ENCODE results near the gene STAM.

Gene STAM

DNA sequence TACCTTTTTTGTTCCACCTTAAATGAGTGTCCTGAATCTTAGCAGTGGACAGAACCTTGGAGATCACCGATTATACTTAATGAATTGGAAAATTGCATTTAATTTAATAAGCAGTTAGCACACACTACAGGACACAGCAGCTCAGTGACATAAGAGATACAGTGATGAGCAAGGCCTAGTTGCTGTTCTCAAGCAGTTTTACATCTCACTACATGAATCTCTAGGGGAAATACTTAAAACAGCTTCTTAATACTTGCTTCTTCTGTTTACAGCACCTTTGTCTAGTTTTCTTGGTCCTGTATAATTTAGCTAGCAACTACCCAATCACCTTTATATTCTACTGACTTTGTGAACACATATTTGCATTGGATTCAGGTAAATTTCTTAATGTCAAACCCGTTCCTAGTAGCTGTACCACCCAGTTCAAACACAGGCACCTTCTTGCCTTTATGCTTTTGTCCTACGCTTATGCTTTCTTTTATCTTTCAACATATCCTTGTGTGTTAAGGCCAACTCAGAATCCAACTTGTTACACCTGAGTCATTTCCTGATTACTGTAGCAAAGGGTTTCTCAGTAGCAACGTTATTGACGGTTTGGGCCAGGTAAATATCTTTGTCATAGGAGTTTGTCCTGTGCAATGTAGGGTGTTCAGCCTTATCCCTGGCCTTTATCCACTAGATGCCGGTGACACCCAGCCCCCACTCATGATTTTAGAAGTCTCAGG is 1.8 kb downstream of the STAM start:
- DNase-seq (ENCODE audit: extremely low read depth in 1 of 2, low read depth in 1 of 2) = no peak

DNA sequence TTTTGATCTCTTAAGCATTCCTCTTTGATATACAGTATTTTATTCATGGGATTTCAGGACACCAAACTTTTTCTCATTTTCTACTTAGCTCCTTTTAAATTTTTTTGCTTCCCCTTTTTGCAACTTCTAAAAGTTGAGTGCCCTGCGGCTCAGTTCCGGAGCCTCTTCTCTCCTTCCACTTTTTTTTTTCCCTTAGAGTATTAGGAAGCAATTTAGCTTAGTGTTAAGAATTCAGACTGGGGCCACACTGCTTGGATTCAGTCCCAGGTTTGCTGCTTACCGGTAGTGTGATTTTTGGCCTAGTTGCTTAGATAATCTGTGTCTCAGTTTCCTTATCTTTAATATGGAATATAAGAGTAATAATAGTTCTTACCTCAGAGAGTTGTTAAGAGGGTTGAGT is 3.4 kb downstream of the STAM start:
- no peak for DNase-seq (ENCODE audit: extremely low read depth in 1 of 2, low read depth in 1 of 2)

GRCh38 chr10:17648243-17649035 is 4.5 kb downstream of the STAM start:
- peak; percentile 26 to 27 for DNase-seq (ENCODE audit: extremely low read depth in 1 of 2, low read depth in 1 of 2)

DNA sequence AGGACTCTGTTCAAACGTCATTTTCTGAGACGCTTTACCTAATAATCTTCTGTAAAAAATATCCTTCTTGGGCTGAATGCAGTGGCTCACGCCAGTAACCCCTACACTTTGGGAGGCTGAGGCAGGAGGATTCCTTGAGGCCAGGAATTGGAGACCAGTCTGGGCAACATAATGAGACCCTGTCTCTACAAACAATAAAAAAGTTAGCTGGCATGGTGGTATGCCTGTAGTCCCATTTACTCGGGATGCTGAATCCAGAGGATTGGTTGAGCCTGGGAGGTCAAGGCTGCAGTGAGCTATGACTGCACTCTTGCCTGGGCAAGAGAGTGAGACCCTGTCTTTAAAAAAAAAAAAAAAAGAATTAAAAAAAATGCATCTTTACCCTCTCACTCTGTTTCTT is 5.1 kb downstream of the STAM start:
- no peak for DNase-seq (ENCODE audit: extremely low read depth in 1 of 2, low read depth in 1 of 2)

DNA sequence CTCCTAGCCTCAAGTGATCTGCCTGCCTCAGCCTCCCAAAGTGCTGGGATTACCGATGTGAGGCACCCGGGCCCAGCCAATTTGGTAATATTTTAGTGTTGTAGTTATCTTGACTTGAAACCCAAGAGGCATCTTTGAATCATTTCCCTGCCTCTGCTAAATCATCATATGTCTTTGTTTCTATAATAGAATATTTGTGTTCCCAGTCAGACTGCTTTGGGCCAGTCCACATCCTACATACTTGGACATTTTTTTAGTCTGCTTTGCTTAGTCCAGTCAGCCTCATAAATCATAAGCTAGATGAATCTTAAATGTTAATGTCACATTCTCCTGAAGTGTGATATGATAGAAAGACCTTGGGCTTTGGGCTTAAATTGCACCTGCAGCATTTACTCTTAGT is 5.9 kb downstream of the STAM start:
- DNase-seq (ENCODE audit: extremely low read depth in 1 of 2, low read depth in 1 of 2) = no peak

- no peak for DNase-seq (ENCODE audit: extremely low read depth in 1 of 2, low read depth in 1 of 2)
Observed at GRCh38 chr10:17650416-17650815, 6.5 kb downstream of the STAM start.

GRCh38 chr10:17651896-17652295 is 7.9 kb downstream of the STAM start:
- no peak for DNase-seq (ENCODE audit: extremely low read depth in 1 of 2, low read depth in 1 of 2)

GRCh38 chr10:17652585-17652984 is 8.6 kb downstream of the STAM start:
- no peak for DNase-seq (ENCODE audit: extremely low read depth in 1 of 2, low read depth in 1 of 2)

DNA sequence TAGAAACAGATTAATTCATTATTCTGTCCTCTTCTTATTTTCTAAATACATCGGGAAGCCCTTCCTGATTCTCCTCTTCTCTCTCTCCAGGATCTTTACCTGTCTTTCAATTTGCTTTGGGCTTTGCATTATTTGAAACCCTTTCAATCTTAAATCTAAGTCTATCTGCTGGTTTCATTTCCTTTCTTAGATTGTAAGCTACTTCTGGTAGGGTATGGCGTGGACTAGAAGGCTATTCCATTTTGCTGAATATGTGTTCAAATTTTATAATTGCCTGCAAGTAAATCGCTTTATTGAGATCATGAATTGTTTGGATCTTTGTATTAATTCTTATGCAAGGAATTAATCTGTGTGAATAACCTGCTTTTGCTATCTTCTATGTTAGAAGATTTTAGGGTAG is 11.1 kb downstream of the STAM start:
- no peak for DNase-seq (ENCODE audit: extremely low read depth in 1 of 2, low read depth in 1 of 2)

GRCh38 chr10:17655567-17656146 is 11.7 kb downstream of the STAM start:
- no peak for DNase-seq (ENCODE audit: extremely low read depth in 1 of 2, low read depth in 1 of 2)

GRCh38 chr10:17657103-17657500 is 13.2 kb downstream of the STAM start:
- no peak for DNase-seq (ENCODE audit: extremely low read depth in 1 of 2, low read depth in 1 of 2)

- DNase-seq (ENCODE audit: extremely low read depth in 1 of 2, low read depth in 1 of 2) = no peak
Observed at GRCh38 chr10:17659365-17659764, 15.4 kb downstream of the STAM start.

DNA sequence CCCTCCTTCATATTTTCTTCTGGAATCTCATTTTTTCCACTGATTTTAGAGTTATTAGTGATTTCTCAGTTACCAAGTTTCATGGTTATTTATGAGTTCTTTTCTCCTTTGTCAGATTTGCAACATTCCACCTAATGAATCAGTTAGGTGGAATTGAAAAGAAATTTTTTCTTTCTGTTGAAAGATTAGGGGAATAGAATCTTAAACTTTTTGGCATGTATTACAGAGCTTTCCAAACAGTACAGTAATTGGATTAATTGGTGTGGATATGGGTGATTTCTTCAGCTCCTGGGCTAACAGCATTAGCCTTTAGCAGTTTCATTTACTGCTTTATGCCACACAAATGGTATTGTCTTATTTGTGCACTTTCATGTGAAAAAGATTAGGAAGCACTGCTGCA is 17.0 kb downstream of the STAM start:
- DNase-seq (ENCODE audit: extremely low read depth in 1 of 2, low read depth in 1 of 2) = no peak

DNA sequence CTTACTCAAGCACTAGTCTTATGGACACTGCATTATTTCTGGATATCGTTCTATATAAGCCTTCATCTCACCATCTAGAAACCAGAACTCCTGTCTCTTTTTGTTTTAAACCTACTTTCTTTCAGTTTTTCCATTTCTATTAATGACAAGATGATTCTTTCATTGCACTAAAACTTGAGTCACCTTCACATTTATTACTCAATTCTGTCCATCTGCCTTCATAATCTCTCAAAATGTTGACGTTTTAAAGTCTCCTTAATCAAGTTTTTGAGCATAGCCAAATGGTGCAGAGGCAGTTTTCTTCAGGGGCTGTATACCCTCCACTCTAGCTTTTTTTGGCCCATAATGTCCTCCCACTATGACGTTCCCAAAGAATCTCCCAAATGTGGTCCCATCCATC is 17.6 kb downstream of the STAM start:
- no peak for DNase-seq (ENCODE audit: extremely low read depth in 1 of 2, low read depth in 1 of 2)

DNA sequence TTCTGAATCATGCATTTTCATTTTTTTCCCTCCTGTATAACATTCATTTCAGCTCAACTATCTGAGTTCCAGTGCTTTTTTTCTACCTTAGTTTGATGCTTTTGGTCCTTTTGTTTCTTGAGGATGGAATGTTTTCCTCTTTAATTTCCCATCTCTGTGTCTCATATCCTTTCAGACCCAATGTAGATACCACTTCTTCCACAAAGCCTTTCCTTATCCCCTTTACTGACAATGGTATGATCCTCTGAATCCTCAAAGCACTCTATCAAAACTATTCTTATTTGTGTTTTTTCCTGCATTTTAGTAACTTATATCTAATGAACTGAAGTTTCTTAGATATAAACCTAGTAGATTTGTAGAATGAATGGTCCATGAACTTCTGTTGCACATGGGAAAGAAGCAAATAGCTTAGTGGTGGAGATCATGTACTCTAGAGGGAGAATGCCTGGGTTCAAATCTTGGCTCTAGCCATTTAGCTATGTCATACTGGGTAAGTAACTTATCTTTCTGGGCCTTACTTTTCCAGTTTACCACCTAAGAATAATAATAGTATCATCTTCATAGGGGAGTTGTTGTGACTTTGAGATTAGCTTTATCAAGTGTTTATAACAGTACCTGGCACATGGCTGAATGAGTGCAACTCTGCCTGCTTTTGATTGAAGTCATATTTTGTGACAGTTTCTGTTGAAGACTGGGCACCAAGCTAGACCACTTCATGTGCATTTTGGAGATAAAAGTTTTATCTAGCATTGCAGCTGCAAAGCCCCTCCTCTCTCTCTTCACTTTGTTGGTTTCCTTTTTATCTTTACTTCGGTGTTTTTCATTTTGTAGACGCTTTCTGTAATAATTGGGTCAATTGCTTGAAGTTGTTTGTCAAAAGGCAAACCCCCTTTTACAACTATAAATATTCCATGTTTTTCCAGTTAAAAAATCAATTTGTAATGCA is 18.5 kb downstream of the STAM start:
- no peak for DNase-seq (ENCODE audit: extremely low read depth in 1 of 2, low read depth in 1 of 2)

DNA sequence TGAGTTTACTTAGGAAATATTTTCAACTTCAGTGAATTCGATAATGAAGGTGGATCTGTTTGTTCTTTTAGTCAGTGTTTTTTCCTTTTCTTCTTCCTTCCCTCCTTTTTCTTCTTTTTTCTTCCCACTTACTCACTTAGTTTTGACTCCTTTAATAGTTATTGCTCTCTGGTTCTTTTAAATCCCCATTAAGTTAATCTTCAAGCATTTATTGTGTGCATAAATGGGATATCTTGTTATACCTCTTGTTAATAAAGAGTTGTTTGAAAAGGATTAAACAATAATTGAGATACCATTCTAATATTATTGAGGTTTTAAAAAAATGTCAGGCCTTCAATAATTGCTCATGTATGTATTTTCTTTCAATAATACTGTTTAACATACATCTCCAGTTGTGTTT is 19.5 kb downstream of the STAM start:
- no peak for DNase-seq (ENCODE audit: extremely low read depth in 1 of 2, low read depth in 1 of 2)

- DNase-seq (ENCODE audit: extremely low read depth in 1 of 2, low read depth in 1 of 2) = no peak
Observed at GRCh38 chr10:17665747-17666146, 21.8 kb downstream of the STAM start.

- DNase-seq (ENCODE audit: extremely low read depth in 1 of 2, low read depth in 1 of 2) = no peak
Observed at GRCh38 chr10:17668435-17669184, 24.7 kb downstream of the STAM start.

DNA sequence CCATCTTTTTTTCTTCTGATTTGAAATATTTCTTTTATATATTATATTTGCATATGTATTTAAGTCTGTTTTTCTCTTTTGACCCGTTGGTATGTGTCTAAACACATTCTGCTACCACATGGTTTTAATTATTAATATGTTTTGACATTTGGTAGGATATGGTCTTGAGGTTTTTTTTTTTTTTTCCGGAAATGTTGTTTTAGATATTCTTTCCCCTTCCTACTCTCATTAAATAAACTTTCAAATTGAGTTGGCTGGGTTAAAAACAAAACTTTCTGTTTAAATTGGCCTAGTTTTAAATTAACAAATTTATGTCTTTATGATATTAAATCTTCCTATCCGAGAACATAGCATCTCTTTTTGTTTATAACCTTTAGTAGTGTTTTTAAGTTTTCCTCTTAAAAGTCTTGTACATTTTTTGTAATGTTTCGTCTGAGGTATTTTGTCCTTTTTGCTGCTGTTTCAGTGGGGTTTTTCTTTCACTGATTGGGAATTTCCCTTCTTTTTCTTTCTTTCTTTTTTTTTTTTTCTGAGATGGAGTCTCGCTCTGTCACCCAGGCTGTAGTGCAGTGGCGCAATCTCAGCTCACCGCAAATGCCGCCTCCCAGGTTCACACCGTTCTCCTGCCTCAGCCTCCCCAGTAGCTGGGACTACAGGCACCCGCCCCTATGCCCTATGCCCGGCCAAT is 25.4 kb downstream of the STAM start:
- no peak for DNase-seq (ENCODE audit: extremely low read depth in 1 of 2, low read depth in 1 of 2)

- DNase-seq (ENCODE audit: extremely low read depth in 1 of 2, low read depth in 1 of 2) = no peak
Observed at GRCh38 chr10:17671307-17671706, 27.4 kb downstream of the STAM start.

Data from activated CD8-positive, alpha-beta memory T cell treated with anti-CD3 and anti-CD28 coated beads for 1 hour (primary cell).